Globus pallidus (tissue), 1 donor: ENCODE data around the gene NAT8L.

Experiments used
- DNase-seq: peaks from one replicate; pipeline ENCODE4 v3.0.0-alpha.2; 2015; ENCODE audit warnings: low spot score

The NAT8L gene

DNA sequence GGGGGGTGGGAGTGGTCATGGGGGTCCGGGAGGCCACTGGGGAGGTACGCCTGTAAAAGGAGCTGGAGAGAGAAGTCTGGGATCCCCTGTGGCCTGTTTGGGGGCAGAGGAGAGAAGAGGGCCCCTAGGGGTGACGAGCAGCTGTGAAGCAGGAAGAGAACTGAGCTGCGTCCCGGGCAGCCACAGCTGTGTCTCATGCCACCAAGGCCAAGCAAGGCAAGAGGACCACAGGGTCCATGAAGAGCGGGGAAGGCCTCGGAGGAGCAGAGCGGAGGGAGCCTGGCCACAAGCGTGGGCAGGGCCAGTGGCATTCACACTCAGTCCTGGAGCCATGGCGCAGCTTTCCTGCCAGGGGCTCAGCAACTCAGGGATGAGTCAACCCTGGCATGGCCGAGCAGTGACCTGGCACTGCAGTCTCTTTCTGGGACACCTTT lies 13.6 kb upstream of the NAT8L start:
- DNase-seq: no peak

DNA sequence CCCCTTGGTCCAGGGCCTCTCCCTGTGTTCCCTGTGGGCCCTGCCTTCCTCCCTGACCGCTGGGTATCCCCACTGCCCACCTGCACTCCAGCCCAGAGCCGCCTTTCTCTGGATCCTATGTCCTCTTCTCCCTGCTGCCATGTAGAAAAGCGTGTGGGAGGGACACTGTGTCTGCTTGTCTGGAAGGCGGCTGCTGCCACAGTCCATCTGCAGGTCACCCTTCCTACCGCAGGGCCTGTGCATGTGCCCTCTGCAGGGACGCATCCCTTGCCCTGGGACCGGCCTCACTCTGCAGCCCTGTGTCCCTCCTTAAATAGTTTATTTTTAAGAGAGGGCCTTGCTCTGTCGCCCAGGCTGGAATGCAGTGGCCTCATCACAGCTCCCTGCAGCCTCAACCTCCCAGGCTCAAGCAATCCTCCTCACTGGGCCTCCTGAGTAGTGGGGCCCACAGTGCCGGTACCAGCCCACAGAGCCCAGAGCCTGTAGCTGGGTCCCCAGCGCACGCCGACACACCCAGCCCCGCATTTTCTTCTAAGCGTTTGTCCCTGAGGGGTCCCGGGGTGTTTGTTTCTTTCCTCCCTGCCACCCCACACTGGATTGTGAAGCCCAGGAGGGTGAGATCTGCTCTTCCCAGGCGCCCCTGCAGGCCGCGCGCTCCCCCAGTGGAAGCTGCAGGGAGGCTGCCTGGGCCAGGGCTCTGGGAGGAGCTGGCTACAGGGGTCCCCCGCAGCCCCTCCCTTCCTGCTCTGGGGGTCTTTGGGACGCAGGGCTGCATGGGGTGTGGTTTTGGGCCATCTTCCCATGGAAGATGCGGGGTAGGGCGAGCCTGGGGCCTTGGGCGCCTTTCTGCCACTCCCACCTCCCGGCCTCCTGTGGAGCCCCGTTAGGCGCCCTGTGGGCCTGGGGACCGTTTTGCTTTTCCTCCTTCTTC lies 12.8 kb upstream of the NAT8L start:
- DNase-seq: no peak

DNA sequence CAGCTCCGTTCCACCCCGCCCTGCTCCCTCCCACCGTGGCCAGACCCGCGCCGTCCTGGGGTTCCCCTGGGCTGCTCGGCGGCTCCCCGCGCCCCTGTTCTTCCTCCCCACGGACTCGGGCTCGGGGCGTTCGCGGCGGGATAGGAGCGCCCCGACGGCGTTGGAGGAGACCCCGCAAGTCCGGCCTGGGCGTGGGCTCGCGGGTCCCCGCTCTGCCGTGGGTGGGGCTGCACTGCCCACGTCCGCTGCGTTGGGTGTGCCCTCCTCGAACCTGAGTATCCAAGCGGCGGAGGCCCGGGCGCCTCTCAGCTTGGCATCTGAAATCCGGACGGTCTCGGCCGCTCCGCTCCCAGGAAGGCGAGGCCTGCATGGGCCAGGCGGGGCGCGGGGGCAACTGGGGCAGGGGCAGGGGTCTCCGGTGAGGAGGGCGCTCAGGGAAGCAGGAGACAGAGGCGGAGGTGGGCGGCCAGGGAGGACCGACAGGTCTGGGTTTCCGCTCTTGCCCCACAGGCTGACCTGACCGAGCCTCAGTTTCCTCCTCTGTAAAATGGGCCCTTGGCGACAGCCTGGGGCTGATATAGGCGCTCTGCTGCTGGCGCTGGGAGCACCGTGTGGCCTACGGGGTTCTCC lies 12.0 kb upstream of the NAT8L start:
- DNase-seq: no peak

DNA sequence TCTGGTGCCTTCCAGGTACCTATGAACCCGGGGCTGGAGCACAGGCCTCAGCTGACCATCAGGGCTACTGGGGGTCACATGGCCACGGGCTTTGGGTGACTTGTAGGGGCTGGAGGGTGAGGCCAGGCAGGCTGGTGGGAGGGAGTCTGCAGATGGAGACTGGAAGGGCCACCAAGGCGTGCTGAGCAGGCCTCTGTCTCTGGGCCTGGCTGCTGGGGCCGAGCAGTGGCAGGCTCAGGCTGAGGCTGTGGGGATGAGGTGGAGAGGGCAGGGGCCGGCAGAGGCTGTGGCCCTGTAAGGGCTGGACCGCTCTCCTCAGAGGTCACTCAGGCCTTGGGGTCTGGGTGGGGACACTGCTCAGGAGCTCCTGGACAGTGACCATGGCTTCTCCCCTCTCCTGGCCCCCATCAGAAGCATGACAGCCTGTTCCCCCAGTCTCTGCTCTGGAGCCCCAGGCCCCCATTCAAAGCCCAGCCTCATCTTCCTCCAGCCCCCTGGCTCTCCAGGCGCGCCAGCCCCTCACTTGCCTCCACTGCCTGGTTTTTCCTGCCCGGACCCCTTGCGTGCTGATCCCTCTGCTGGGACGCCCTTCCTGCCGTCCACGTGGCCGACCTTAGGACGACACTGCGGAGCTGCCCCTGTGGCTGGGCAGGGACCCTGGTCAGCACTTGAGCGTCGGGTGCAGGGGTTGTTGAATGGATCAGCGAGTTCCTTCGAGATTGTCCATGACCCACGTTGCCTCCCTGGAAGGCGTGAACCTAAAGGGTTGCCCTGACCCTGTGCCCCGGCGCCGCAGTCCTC lies 11.1 kb upstream of the NAT8L start:
- no peak for DNase-seq

DNA sequence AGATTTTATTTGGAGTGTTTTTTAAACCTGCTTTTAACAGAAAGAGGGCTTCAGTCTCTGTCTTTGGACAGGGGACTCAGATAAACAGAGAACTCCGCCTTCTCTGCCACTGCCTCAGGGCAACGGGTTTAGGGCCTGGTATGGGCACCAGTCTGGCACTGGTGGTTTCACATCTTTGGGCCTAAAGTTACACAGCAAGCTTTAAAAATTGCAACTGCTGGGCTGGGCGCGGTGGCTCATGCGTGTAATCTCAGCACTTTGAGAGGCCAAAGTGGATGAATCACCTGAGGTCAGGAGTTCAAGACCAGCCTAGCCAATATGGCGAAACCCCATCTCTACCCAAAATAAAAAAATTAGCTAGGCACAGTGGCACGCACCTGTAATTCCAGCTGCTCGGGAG lies 10.3 kb upstream of the NAT8L start:
- DNase-seq: no peak

DNA sequence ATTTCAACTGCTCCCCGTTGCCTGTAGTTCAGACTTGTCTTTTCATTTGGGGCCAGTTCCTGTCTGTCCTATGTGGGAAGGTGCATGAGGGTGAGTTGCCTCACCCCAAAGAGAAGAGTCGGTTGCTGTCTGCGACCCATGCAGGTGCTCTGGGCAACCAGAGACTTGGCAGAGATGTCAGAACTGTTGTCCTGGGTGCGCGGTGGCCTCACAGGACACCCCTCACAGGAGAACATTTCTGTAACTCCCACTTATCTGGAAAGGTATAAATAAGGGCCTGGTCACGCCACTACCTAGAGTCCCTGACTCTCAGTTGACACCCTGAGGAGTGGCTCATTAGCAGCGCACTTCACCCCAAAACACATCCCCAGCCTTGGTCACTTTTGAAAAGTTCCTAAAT lies 9.7 kb upstream of the NAT8L start:
- no peak for DNase-seq

DNA sequence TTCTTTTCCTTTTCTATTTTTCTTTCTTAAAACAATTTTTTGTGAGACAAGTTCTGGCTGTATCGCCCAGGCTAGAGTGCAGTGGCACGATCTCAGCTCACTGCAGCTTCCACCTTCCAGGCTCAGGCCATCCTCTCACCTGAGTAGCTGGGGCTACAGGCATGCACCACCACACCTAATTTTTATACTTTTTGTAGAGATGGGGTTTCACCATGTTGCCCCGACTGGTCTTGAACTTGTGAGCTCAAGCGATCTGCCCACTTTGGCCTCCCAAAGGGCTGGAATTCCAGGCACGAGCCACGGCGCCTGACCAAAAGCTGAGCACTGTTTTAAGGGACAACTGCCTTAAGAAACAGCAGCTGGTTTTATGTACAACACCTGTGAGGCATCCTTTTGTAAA lies 9.3 kb upstream of the NAT8L start:
- DNase-seq: no peak

DNA sequence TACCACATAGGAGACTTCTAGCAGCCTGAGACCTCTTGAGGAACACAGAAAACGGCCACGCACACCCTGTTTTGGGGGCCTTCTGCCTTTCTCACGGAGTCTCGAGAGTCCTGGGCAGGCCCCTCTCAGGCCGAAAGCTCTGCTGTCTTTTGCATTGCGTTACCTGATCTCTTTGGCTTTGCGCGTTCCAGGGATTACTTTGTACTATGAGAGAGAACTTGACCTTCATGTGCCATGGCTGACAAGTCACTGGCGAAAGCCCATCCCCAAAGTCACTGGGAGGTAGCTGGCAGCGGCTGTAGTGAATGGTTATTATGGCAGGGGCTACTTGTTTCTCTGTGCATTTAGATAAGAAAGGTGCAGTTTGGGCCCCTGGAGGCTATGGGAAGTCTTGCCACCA lies 8.0 kb upstream of the NAT8L start:
- DNase-seq: no peak

DNA sequence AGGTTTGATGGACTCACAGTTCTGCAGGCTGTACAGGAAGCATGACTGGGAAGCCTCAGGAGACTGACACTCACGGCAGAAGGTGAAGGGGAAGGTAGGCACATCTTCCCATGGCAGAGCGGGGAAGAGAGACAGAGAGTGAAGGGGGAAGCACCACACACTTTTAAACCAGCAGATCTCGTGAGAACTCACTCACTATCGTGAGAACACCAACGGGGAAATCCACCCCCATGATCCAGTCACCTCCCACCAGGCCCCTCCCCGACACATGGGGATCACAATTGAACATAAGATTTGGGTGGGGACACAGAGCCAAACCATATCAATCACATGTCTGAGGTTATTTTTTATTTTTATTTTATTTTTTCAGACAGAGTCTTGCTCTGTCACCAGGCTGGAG lies 4.9 kb upstream of the NAT8L start:
- DNase-seq: no peak

DNA sequence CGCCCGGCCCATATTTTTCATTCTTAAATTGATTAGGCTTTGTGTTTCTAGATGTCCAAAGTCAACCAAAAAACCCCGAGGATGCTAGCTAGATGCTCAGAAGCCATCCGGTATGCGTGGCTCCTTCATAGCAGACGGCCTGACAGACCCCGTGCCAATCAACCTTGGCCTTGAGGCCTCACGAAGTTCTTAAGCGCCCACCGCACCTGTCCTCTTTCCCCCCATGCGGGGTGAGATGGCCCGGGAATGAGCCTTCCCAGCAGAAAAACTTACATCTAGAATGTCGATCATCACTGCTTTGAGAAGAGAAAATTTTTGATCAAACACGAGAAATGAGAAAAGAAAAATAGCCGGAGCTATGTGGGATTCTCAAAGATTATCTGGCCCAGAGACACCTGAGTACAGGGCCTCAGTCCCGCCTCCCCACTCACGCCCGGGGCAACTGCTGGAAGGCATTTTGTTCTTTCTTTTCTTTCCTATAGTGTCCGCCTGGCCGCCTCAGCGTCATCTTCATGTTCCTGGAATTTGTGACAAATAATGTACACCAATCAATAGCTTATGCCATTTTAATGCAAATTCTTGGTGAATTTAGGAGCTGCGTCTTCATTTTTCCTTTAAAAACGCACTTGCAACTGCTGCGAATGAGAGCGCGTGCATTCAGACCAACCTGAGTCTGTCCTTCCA lies 1.6 kb upstream of the NAT8L start:
- no peak for DNase-seq

DNA sequence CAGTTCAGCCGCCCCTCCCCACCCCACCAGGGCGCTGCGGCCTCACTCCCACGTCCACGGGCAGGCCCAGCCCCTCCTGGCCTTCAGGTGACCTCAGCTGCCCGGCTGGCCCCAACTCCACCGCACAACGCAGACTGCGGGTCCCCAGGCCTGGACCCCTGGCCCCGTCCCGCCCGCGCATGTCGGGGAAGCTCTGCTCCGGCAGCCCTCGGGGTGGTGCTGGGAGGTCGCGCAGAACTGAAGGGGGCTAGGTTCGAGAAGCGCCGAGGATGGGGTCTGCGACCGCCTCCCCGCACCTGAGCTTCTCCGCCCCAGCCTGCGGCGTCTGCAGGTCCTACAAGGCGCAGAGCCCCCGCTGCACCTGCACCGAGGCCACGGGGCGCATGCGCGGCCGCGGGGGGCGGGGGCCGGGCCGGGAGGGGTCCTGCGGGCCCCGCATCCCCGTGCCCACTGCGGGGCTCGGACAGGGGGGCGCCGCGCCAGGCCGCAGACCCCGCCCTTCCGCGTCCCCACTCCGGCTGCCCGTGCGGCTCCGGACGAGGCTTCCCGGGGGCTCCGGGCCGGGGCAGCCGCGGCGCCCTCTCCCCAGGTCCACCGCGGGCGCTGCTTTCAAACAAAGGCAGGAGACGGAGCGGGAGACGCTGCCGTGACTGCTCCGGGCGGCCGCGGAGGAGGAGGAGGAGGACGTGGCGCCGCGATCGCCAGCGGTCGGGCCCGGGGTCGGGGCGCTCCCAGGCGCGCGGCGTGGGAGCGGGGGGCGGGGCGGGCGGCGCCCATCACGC lies 672 bp upstream of the NAT8L start:
- DNase-seq: peak; percentile 58

DNA sequence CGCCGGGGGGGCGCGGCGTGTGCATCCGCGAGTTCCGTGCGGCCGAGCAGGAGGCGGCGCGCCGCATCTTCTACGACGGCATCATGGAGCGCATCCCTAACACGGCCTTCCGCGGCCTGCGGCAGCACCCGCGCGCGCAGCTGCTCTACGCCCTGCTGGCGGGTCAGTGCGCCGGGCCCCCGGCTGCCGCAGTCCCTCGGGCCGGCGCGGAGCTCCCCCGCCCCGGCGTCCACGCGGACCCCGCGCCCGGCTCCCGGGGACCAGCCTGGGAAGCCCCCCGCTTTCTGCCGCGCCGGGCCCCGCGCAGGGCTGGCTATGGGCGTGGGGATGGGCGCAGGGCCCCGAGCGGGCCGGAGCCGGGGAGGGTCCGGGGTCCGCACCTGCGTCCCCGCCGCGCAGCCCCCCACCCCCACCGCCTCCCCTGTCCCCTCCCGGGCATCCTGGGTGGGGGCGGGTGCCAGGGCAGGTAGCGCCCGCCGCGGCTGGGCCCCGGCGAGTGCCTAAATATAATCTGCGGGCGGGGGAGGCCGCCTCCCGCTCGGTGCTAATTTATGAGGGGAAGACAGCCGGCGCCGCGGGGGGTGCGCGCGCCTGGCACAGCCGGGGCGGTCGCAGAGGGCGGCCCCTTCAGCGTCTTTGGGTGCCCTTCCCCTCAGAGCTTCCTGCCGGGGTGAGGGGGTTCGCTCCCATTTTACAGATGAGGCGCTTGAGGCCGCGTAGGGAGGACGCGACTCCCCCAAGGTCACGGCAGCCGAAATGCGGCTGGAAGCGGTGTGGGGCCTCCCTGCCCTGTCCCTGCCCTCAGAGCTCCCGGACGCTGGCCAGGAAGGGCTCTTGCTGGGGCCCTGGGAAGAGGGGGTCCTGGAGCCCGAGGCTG lies 837 bp downstream of the NAT8L start:
- DNase-seq: no peak

DNA sequence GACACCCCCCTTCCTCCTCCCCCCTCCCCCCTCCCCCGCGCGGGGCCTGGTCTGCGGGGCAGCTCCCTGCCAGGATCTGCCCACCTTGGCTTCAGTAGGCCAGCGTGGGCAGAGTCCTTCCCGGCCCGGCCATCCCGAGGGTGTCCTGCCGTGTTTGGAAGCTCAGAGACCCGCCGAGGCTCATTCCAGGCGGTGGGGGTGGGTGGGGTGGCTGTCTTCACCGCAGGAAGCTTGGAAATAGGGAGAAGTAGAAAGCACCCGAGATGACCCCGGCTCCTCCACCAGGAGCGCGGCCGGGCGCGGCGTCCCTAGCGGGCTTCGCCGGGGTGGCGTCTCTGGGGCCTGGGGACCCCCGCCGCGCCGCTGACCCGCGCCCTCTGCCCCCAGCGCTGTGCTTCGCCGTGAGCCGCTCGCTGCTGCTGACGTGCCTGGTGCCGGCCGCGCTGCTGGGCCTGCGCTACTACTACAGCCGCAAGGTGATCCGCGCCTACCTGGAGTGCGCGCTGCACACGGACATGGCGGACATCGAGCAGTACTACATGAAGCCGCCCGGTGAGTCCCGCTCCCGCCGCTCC lies 1.6 kb downstream of the NAT8L start:
- no peak for DNase-seq

DNA sequence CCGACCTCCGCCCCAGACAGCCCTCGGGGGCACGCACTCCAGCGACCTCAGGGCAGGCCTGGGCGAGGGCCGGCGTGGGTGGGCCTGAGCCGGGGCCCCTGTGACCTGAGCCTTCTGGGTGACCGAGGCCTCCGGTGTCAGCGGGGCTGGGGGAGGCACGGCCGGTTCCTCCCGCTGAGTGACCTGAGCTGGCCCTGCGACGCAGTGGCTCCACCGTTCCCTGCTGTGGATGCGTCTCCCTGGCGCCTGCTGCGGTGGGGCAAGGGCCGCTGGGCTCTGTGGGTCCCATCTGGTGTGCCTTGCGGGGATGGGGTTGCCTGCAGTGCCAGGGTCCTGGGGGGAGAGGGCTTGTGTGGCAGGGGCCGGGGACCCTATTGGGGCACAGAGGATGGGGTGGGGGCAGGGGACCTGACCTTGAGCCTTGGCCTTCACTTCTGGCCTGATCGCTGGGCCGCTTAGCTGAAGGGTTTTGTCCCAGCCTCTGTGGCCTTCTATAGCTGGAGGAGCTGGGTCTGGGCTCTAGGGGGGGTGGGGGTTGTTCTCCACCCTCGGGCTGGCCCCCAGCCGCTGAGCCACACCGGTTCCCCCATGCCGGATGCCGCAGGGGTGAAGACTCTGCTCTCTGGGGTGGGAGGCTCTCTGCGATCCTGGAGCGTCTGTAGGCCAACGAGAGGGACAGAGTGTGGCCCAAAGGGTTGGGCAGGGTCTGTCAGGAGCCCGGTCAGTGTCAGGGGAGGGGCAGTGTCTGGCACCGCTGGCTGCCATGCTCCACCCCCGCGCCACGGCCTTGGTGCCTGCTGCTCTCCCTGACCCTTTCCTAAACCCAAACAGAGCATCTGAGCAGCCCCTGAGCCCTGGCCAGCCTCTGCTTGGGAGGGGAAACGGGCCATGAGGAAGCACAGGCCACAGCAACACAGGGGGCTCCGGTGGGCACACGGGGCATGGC lies 2.3 kb downstream of the NAT8L start:
- no peak for DNase-seq

DNA sequence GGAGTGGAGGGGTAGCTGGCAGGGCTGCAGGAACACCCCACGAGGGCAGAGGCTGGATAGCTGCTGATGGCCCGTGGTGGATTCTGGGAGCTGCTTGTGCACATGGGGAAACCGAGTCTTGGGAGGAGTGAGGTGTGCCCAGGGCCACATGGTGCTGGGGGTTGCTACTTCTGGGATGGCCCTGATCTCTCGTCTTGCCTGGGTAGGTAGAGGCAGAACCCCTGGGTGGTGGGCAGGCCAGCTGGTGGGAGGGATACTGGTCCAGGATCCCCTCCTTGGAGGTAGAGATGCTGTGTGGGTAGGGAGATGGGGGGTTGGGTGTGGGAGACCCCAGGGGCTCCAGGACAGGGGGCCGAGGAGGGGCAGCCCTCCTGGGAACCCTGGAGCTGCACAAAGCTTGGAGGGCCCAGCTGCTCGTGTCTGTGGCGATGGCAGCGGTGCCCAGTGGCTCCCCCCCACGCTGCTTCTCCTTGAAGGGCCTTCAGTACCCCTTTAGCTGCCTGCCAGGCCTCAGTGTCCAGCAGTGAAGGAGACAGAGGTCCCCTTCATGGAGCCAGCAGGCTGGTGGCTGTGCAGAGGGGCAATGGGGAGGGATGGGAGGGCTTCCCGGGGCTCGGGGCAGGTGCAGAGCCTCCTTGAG lies 3.2 kb downstream of the NAT8L start:
- DNase-seq: no peak

DNA sequence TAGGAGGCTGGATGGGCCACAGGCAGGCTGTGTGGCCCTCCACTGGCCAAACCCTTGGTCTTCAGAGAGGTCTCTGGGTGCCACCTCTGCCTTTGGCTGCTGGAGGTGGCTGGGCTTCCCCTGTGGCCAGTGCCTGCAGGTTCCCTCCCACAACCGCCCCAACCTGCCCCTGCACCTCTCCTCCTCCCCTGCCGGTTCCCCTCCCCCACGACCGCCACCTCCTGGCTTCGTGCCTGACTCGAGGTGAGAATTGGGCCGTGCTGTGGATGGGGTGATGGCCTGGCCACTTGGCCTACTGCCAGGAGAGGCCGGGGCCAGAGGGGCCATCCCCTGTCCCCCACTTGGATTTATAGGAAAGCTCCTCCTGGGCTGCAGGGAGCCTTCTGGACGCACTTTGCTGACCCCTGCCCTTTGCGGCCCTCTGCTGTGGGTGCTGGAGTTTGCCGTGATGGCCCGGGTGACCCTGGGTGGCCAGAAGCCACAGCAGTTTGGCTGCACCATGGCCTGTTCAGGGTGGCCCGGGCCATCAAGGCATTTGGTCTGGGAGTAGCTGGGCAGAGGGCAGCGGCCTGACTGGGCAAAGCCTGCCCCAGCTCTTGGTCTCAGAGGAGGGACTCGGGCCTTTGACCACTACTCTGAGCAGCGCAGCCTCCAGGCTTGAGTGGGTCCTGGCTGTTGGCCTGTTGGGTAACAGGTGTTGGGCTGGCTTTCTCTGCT lies 3.8 kb downstream of the NAT8L start:
- DNase-seq: no peak

DNA sequence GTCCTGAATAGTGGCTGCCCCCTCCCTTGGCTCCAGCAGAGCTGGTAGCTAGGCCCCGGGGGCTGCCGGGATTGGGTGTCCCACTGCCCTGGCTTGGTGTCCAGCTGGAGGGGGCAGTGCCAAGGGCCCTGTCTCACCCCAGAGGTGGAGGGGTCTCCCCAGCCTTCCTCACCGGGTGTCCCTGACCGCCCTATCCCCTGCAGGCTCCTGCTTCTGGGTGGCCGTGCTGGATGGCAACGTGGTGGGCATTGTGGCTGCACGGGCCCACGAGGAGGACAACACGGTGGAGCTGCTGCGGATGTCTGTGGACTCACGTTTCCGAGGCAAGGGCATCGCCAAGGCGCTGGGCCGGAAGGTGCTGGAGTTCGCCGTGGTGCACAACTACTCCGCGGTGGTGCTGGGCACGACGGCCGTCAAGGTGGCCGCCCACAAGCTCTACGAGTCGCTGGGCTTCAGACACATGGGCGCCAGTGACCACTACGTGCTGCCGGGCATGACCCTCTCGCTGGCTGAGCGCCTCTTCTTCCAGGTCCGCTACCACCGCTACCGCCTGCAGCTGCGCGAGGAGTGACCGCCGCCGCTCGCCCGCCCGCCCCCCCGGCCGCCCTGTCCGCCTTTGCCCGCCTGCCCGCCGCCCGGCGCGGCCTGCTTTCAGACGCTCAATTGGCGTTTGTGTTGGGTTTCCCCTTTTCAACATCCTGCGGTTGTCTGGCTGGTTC lies 4.6 kb downstream of the NAT8L start:
- DNase-seq: no peak
